K562 (cell line): ENCODE data around the gene ACOT7. TPM values are rescaled to one million over a fixed set of nuclear protein-coding genes. Genes with fewer than 3 reads are reported as not detected.
A peak's percentile ranks its signal among the peaks of the same experiment; 100 is the strongest.
"Not testable (repeated sequence)": the region's sequence is repeated elsewhere in the genome, so short reads cannot be mapped to it uniquely, and the experiment has no call there.

Experiments used
- ATF3 ChIP-seq, 2 experiments: fragments of 450-650 bp in 1 of 2; sonication (generic) in 1 of 2; formaldehyde crosslinking in 1 of 2; IDR thresholded peaks in 1 of 2; conservative IDR thresholded peaks in 1 of 2; 2 replicates each; pipeline versions ENCODE4 v1.6.1 to v1.8.1; 2016 to 2023; ENCODE audit warnings: mild to moderate bottlenecking in 2 of 2, moderate library complexity in 2 of 2, inconsistent platforms in 1 of 2, missing genetic modification reagents in 1 of 2
- BCOR ChIP-seq: fragments of 450-650 bp; IDR thresholded peaks from 2 replicates; pipeline ENCODE4 v1.6.1; 2016
- CC2D1A ChIP-seq: fragments of 450-650 bp; IDR thresholded peaks from 2 replicates; pipeline ENCODE4 v1.6.1; 2017; ENCODE audit warnings: mild to moderate bottlenecking
- CXXC5 ChIP-seq: fragments of 250-450 bp; sonication (Bioruptor Pico); IDR thresholded peaks from 2 replicates; pipeline ENCODE4 v1.8.0; 2022; ENCODE audit warnings: inconsistent platforms, mild to moderate bottlenecking, moderate library complexity
- DMBX1 ChIP-seq: fragments of 250-450 bp; sonication (Bioruptor Pico); IDR thresholded peaks from 2 replicates; pipeline ENCODE4 v1.8.0; 2022; ENCODE audit warnings: inconsistent platforms, mild to moderate bottlenecking, moderate library complexity, borderline replicate concordance
- FOSL1 ChIP-seq: fragments of 200-800 bp; sonication (Bioruptor generic); conservative IDR thresholded peaks from 2 replicates; pipeline ENCODE4 v1.6.1; 2016; ENCODE audit warnings: missing genetic modification characterization, missing compliant biosample characterization
- GATA2 ChIP-seq: sonication (generic); formaldehyde crosslinking; IDR thresholded peaks from 2 replicates; pipeline ENCODE4 v1.4.0; 2020; ENCODE audit warnings: mild to moderate bottlenecking, missing genetic modification reagents
- HDAC2 ChIP-seq: fragments of 450-650 bp; IDR thresholded peaks from 2 replicates; pipeline ENCODE4 v1.6.1; 2016; ENCODE audit warnings: mild to moderate bottlenecking
- KHSRP ChIP-seq: fragments of 450-650 bp; IDR thresholded peaks from 2 replicates; pipeline ENCODE4 v1.6.1; 2017
- MEIS2 ChIP-seq: fragments of 450-650 bp; IDR thresholded peaks from 2 replicates; pipeline ENCODE4 v1.6.1; 2014; ENCODE audit warnings: mild to moderate bottlenecking; ENCODE audit not compliant: partially characterized antibody
- NFIC ChIP-seq: fragments of 450-650 bp; IDR thresholded peaks from 2 replicates; pipeline ENCODE4 v1.6.1; 2017; ENCODE audit warnings: mild to moderate bottlenecking, inconsistent platforms
- NONO ChIP-seq, 2 experiments: fragments of 200-400 bp in 1 of 2; fragments of 450-650 bp in 1 of 2; formaldehyde crosslinking in 1 of 2; IDR thresholded peaks; 2 replicates each; pipeline ENCODE4 v1.6.1; 2017; ENCODE audit warnings: low read depth in 2 of 2, mild to moderate bottlenecking in 2 of 2, moderate library complexity in 2 of 2, low read length in 1 of 2
- PHB2 ChIP-seq: fragments of 450-650 bp; IDR thresholded peaks from 2 replicates; pipeline ENCODE4 v1.6.1; 2017; ENCODE audit warnings: low read depth
- PML ChIP-seq: IDR thresholded peaks from 2 replicates; pipeline ENCODE4 v1.6.1; 2012; ENCODE audit warnings: low read length, inconsistent platforms
- RUNX1 ChIP-seq: sonication (generic); IDR thresholded peaks from 2 replicates; pipeline ENCODE4 v1.6.1; 2016; ENCODE audit warnings: antibody characterized with exemption, low read depth
- SMAD4 ChIP-seq: fragments of 250-450 bp; sonication (Bioruptor Pico); conservative IDR thresholded peaks from 2 replicates; pipeline ENCODE4 v1.8.0; 2021; ENCODE audit warnings: inconsistent platforms, mild to moderate bottlenecking, moderate library complexity
- SMARCE1 ChIP-seq: fragments of 450-650 bp; IDR thresholded peaks from 2 replicates; pipeline ENCODE4 v1.7.1; 2016; ENCODE audit warnings: mild to moderate bottlenecking
- SOX6 ChIP-seq: fragments of 450-650 bp; IDR thresholded peaks from 2 replicates; pipeline ENCODE4 v1.6.1; 2014; ENCODE audit warnings: mild to moderate bottlenecking
- STAT5A ChIP-seq: IDR thresholded peaks from 2 replicates; pipeline ENCODE4 v1.6.1; 2012; ENCODE audit warnings: low read length, inconsistent platforms, borderline replicate concordance
- TAL1 ChIP-seq: fragments of 450-650 bp; IDR thresholded peaks from 2 replicates; pipeline ENCODE4 v1.6.1; 2016; ENCODE audit warnings: mild to moderate bottlenecking
- TCF3 ChIP-seq: sonication (generic); formaldehyde crosslinking; IDR thresholded peaks from 2 replicates; pipeline ENCODE4 v1.4.0; 2020; ENCODE audit warnings: mild to moderate bottlenecking, missing genetic modification reagents
- TEAD4 ChIP-seq, 2 experiments: sonication (generic) in 1 of 2; formaldehyde crosslinking in 1 of 2; IDR thresholded peaks; 2 replicates each; pipeline versions ENCODE4 v1.6.1 to v1.8.0; 2012 to 2022; ENCODE audit warnings: borderline replicate concordance in 1 of 2, inconsistent platforms in 1 of 2, low read length in 1 of 2, mild to moderate bottlenecking in 1 of 2, missing genetic modification reagents in 1 of 2
- TFAP4 ChIP-seq: sonication (generic); formaldehyde crosslinking; IDR thresholded peaks from 2 replicates; pipeline ENCODE4 v1.8.0; 2022; ENCODE audit warnings: missing genetic modification reagents, mild to moderate bottlenecking, moderate library complexity, borderline replicate concordance
- TRIM24 ChIP-seq, 2 experiments: fragments of 450-650 bp; IDR thresholded peaks; 2 replicates each; pipeline ENCODE4 v1.6.1; 2016
- ZNF639 ChIP-seq, 2 experiments: fragments of 200-800 bp in 1 of 2; sonication (Bioruptor generic) in 1 of 2; sonication (generic) in 1 of 2; formaldehyde crosslinking in 1 of 2; IDR thresholded peaks in 1 of 2; conservative IDR thresholded peaks in 1 of 2; 2 replicates each; pipeline versions ENCODE4 v1.5.0 to v1.6.1; 2016 to 2020; ENCODE audit warnings: missing compliant biosample characterization in 1 of 2, missing genetic modification characterization in 1 of 2, missing genetic modification reagents in 1 of 2
- polyA plus RNA-seq, 8 experiments: library from polyadenylated mRNA; depleted of rRNA in 4 of 8; stranded (reverse) in 5 of 8; unstranded in 3 of 8; fragments of >200 nt; fragmentation: Nextera tagmentation in 2 of 8; fragmentation: Illumina TruSeq in 1 of 8; extraction: Ambion mirVana in 2 of 8; extraction: Trizol in 1 of 8; gene quantifications; 2 replicates each; pipeline versions ENCODE4 v1.2.1 to v1.2.3, GENCODE V29; 2011 to 2014; ENCODE audit warnings: inconsistent platforms in 1 of 8, missing spikeins in 1 of 8
- total RNA-seq, 7 experiments: library from RNA; depleted of rRNA in 6 of 7; stranded (reverse); fragments of >200 nt in 6 of 7; fragmentation: Illumina TruSeq in 2 of 7; extraction: Trizol in 2 of 7; gene quantifications; 2 replicates each; pipeline versions ENCODE4 v1.2.1 to v1.2.3, GENCODE V29; 2011 to 2021; ENCODE audit warnings: low replicate concordance in 1 of 7

The ACOT7 gene
- total and polyA plus RNA-seq, 9 of the 15 experiments (the other 6 are each of a cell fraction or from before 2014, with no cell fraction given), result 7.0 to 92.6 (median 37.2) TPM

GRCh38 chr1:6429660-6430411 lies 36.3 kb upstream of the ACOT7 start (continued):
- TF ChIP-seq HDAC2 (peak; percentile 64; the same call in 1 of the 2 replicates), BCOR (peak; percentile 63; the same call in 1 of the 2 replicates), TEAD4 (IDR thresholded peaks at IDR 0.05; ENCODE audit: low read length) (peak; percentile 86), SOX6 (peak; percentile 57), RUNX1 (0 out of 2 replicates have a peak, but pooled peaks have one; percentile 21), TFAP4 (CRISPR knock-in tag) (peak; percentile 77; the same call in 1 of the 2 replicates), FOSL1 (tag) (peak; percentile 95), CC2D1A (peak; percentile 65; the same call in 1 of the 2 replicates), PML (peak; percentile 68), ZNF639 (CRISPR knock-in tag; conservative IDR thresholded peaks at IDR 0.05 in 1 of 2, IDR thresholded peaks at IDR 0.05 in 1 of 2) (0 out of 4 replicates have a peak, but pooled peaks of 1 of the 2 experiments have one; percentile 21), STAT5A (peak; percentile 65), TAL1 (peak; percentile 96), TRIM24 (IDR thresholded peaks at IDR 0.05) (peak; percentile 82 to 90), MEIS2 (peak; percentile 54), GATA2 (peak; percentile 91), SMAD4 (CRISPR knock-in tag) (peak; percentile 35; the same call in 1 of the 2 replicates), CXXC5 (CRISPR knock-in tag) (peak; percentile 54), DMBX1 (CRISPR knock-in tag) (peak; percentile 72; the same call in 1 of the 2 replicates), NFIC (peak; percentile 90), ATF3 (IDR thresholded peaks at IDR 0.05) (peak; percentile 83), TCF3 (CRISPR knock-in tag) (peak; percentile 97), KHSRP (peak; percentile 59; the same call in 1 of the 2 replicates), PHB2 (peak; percentile 85), NONO (IDR thresholded peaks at IDR 0.05; ENCODE audit: low read depth in 2 of 2, low read length in 1 of 2) (0 out of 4 replicates have a peak, but pooled peaks of 1 of the 2 experiments have one; percentile 29), SMARCE1 (peak; percentile 92)
- TF ChIP-seq TEAD4 (CRISPR knock-in tag; IDR thresholded peaks at IDR 0.05; ENCODE audit: borderline replicate concordance); ATF3 (CRISPR knock-in tag; conservative IDR thresholded peaks at IDR 0.05): not testable (repeated sequence)
